ENCODE data around the gene RAB30. TPM values are rescaled to one million over a fixed set of nuclear protein-coding genes. Genes with fewer than 3 reads are reported as not detected.
A peak's percentile ranks its signal among the peaks of the same experiment; 100 is the strongest.

Gene RAB30
- total RNA-seq, 4 donors from 2014 or later, result 14.1 to 38.1 (median 24.4) TPM

DNA sequence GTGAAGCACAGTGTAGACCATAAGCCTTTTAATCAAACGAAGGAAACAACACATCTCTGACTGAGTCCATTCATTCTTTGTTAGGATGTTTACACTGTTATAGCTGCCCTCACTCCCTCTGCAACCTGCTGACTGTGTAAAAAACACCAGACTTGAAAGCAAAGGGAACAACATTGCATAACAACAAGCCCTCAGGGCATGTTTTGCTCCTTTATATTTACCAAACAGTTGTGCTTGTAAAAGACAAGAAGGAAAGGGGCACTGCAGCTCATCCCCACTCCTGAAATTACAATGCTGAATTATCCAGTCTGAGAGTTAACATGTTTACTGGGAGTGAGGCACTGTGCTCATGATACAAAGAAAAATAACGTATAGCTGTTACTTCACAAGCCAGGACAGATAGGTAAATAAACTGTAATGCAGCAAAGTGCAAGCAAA is 46.4 kb downstream of the RAB30 start:
- Histone ChIP-seq H3K4me3 (no peak overlapping the region), H3K27me3 (no peaks in the 10 kb centered on the region), H3K36me3 (no peaks in the 10 kb centered on the region), H3K4me1 (peaks cover 45% of the 10 kb centered on the region), H3K9me3 (no peaks in the 10 kb centered on the region), H3K27ac (no peak overlapping the region)
- no peak for DNase-seq (ENCODE audit: low spot score in 2 of 2)
- no peak for TF ChIP-seq POLR2AphosphoS5 (IDR thresholded peaks at IDR 0.05)
- 30% methylated on average over 2 of the region's 2 CpGs for WGBS

DNA sequence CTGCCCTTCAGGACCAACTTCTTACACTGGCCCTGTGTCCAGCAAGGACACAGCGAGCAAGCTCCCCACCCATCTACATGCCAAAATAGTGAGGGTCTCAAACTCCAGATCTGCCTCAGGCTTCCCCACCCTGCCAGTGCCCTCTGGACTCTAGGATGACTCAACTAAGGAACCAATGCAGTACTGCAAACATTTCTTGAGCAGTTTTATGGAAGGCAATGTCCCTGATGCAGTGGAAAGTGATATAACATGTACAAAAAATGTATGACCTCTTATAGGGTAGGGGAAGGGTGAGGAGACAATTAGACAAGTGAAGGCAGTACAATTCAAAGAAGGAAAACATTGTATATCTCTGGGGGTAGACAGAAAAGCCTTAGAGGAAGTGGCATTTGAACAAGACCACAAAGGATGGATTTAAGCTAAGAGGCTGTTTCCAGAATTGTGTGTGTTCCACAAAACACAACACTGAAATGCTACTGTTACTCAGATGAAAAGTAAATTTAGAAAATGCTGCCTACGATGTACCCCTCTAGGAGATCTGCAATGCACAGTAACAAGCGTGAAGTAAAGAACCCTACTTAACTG is 47.3 kb downstream of the RAB30 start:
- peaks cover 54% of the 10 kb centered on the region for H3K4me1 ChIP-seq
- WGBS, result 91% methylated on average over 3 of the region's 3 CpGs
- DNase-seq (ENCODE audit: low spot score in 2 of 2), result no peak

DNA sequence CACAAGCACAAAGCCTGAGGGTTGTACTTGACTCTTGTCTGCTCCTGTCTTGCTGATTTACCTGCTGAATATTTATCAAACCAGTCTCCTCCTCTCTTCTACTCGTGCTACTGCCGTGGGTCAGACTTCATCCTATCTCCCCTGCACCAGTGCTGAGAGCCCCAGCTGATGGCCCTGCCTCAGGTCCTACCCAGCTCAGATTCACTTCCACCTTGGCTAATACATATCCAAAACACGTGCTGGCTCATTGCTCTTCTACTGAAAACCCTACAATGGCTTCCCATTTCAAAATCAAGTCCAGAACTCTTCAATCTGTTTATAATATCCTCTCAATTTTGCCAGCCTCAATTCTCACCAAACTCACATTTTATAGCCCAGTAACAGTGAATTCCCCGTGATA is 48.3 kb downstream of the RAB30 start:
- no peaks in the 10 kb centered on the region for H3K9me3 ChIP-seq
- H3K27ac ChIP-seq, result no peak overlapping the region
- no peak for DNase-seq (ENCODE audit: low spot score in 2 of 2)
- no peak overlapping the region for H3K4me3 ChIP-seq
- H3K27me3 ChIP-seq, result no peaks in the 10 kb centered on the region
- TF ChIP-seq, protein P1, sequence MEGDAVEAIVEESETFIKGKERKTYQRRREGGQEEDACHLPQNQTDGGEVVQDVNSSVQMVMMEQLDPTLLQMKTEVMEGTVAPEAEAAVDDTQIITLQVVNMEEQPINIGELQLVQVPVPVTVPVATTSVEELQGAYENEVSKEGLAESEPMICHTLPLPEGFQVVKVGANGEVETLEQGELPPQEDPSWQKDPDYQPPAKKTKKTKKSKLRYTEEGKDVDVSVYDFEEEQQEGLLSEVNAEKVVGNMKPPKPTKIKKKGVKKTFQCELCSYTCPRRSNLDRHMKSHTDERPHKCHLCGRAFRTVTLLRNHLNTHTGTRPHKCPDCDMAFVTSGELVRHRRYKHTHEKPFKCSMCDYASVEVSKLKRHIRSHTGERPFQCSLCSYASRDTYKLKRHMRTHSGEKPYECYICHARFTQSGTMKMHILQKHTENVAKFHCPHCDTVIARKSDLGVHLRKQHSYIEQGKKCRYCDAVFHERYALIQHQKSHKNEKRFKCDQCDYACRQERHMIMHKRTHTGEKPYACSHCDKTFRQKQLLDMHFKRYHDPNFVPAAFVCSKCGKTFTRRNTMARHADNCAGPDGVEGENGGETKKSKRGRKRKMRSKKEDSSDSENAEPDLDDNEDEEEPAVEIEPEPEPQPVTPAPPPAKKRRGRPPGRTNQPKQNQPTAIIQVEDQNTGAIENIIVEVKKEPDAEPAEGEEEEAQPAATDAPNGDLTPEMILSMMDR (IDR thresholded peaks at IDR 0.05), result no peak
- no peak for TF ChIP-seq POLR2A (IDR thresholded peaks at IDR 0.05)
- H3K36me3 ChIP-seq, result no peaks in the 10 kb centered on the region
- H3K4me1 ChIP-seq, result peaks cover 59% of the 10 kb centered on the region
- 68% methylated on average over 4 of the region's 4 CpGs for WGBS

More for the DNA sequence above, 47.3 kb downstream of the RAB30 start:
- no peaks in the 10 kb centered on the region for H3K9me3 ChIP-seq
- no peak overlapping the region for H3K4me3 ChIP-seq
- H3K27ac ChIP-seq, result no peak overlapping the region
- no peaks in the 10 kb centered on the region for H3K36me3 ChIP-seq
- TF ChIP-seq EP300 (IDR thresholded peaks at IDR 0.05), result no peak
- no peak for TF ChIP-seq POLR2AphosphoS5 (IDR thresholded peaks at IDR 0.05)
- TF ChIP-seq, protein P1 (IDR thresholded peaks at IDR 0.05), result no peak
- TF ChIP-seq POLR2A (IDR thresholded peaks at IDR 0.05), result no peak
- H3K27me3 ChIP-seq, result no peaks in the 10 kb centered on the region

DNA sequence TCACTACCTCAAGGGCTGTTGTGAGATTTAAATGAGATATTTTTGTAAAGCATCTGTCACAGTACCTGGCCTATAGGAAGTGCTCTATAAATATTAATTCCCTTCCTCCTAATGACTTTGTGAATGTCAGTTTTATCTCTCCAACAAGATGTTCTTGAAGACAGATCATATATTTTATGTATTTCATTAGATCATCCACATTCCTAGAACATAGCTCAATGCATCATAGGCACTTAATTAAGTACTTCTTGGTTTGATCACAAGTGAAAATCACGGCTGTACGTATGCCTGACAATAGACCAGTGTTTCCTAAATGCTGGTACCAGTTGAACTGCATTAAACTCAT is 49.9 kb downstream of the RAB30 start:
- H3K27me3 ChIP-seq, result no peaks in the 10 kb centered on the region
- H3K9me3 ChIP-seq, result no peaks in the 10 kb centered on the region
- H3K4me1 ChIP-seq, result peaks cover 59% of the 10 kb centered on the region
- TF ChIP-seq EP300 (IDR thresholded peaks at IDR 0.05) (no peak), POLR2A (IDR thresholded peaks at IDR 0.05) (no peak), POLR2AphosphoS5 (IDR thresholded peaks at IDR 0.05) (no peak)
- TF ChIP-seq, protein P1 (IDR thresholded peaks at IDR 0.05), result no peak
- H3K4me3 ChIP-seq, result no peak overlapping the region
- DNase-seq (ENCODE audit: low spot score in 2 of 2), result no peak
- no peaks in the 10 kb centered on the region for H3K36me3 ChIP-seq
- 46% methylated on average over 2 of the region's 2 CpGs for WGBS
- H3K27ac ChIP-seq, result peak overlapping the region; percentile 31

DNA sequence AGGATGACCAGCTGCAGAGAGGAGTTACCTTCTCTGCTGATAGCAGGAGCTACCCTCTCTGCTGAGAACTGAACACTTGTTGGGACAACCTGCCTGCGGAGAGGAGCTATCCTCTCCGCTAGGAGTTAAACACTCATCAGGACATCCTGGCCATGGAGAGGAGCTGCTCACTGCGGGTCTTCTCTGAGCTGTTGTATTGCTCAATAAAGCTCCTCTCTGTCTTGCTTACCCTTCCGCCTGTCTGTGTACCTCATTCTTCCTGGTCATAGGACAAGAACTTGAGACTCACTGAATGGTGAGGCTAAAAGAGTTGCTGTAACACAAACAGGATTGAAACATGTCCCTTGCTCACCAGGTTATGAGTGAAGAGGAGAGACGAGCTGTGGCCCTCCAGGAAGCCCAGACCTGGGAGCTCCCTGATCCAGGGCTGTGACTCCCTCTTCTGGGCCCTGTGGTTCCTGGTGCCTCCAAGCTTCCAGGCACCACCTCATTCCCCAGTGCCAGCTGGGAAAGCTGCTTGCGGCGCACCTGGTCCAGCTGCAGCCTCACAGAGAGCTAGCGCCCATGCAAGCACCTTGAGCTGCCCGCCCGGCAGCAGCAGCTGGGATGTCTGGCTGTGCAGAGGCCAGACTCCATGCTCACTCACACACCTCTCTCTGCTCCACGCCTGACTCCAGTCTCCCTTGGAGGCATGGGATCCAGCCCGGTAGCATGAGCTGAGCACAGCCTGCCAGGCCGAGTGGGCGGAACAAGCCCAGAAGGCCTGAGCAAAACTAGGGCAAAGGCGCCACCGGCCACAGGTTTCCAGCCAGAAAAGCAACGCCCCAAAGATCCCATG is 50.5 kb downstream of the RAB30 start:
- Histone ChIP-seq H3K4me3 (no peak overlapping the region), H3K4me1 (peaks cover 59% of the 10 kb centered on the region), H3K9me3 (no peaks in the 10 kb centered on the region), H3K36me3 (no peaks in the 10 kb centered on the region), H3K27me3 (no peaks in the 10 kb centered on the region), H3K27ac (peak overlapping the region; percentile 69)
- no peak for DNase-seq (ENCODE audit: low spot score in 2 of 2)
- WGBS, result 67% methylated on average over 17 of the region's 17 CpGs
- TF ChIP-seq EP300 (IDR thresholded peaks at IDR 0.05), result no peak
- TF ChIP-seq POLR2A (IDR thresholded peaks at IDR 0.05), result no peak
- TF ChIP-seq, protein P1 (IDR thresholded peaks at IDR 0.05), result no peak
- no peak for TF ChIP-seq POLR2AphosphoS5 (IDR thresholded peaks at IDR 0.05)

Data from suprapubic skin (tissue), 4 donors.